Measurements from ENCODE around the gene TBC1D1. TPM values are rescaled to one million over a fixed set of nuclear protein-coding genes. Genes with fewer than 3 reads are reported as not detected.
"Not testable (repeated sequence)": the region's sequence is repeated elsewhere in the genome, so short reads cannot be mapped to it uniquely, and the experiment has no call there.

Gene TBC1D1
- total and polyA plus RNA-seq, 8 donors, result 53.3 to 78.9 (median 71.1) TPM

GRCh38 chr4:37968747-37969146 lies 77.9 kb downstream of the TBC1D1 start:
- no peak for DNase-seq
- no peak for ATAC-seq
- Histone ChIP-seq H3K9me3 (no peaks in the 10 kb centered on the region), H3K4me3 (no peak overlapping the region), H3K27me3 (no peaks in the 10 kb centered on the region), H3K27ac (no peak overlapping the region), H3K4me1 (peaks cover 0 to 11% of the 10 kb centered on the region in 2 donors), H3K36me3 (no peaks in the 10 kb centered on the region)
- intact Hi-C loops (cut with DNase I), result no loop called here
- TF ChIP-seq, protein P1, sequence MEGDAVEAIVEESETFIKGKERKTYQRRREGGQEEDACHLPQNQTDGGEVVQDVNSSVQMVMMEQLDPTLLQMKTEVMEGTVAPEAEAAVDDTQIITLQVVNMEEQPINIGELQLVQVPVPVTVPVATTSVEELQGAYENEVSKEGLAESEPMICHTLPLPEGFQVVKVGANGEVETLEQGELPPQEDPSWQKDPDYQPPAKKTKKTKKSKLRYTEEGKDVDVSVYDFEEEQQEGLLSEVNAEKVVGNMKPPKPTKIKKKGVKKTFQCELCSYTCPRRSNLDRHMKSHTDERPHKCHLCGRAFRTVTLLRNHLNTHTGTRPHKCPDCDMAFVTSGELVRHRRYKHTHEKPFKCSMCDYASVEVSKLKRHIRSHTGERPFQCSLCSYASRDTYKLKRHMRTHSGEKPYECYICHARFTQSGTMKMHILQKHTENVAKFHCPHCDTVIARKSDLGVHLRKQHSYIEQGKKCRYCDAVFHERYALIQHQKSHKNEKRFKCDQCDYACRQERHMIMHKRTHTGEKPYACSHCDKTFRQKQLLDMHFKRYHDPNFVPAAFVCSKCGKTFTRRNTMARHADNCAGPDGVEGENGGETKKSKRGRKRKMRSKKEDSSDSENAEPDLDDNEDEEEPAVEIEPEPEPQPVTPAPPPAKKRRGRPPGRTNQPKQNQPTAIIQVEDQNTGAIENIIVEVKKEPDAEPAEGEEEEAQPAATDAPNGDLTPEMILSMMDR (IDR thresholded peaks at IDR 0.05), result no peak

GRCh38 chr4:37970702-37971101 lies 79.8 kb downstream of the TBC1D1 start:
- no peaks in the 10 kb centered on the region for H3K9me3 ChIP-seq
- no peaks in the 10 kb centered on the region for H3K36me3 ChIP-seq
- TF ChIP-seq, protein P1 (IDR thresholded peaks at IDR 0.05), result peak; percentile 45 to 72
- no peak overlapping the region for H3K4me3 ChIP-seq
- H3K27me3 ChIP-seq, result no peaks in the 10 kb centered on the region
- intact Hi-C loops (cut with DNase I), result no loop called here
- peak overlapping the region; percentile 22 to 53 for H3K27ac ChIP-seq
- peak; percentile 94 for ATAC-seq
- peaks cover 0 to 11% of the 10 kb centered on the region in 2 donors for H3K4me1 ChIP-seq
- DNase-seq, result peak in 2 of 4 donors; percentile 85 to 90

DNA sequence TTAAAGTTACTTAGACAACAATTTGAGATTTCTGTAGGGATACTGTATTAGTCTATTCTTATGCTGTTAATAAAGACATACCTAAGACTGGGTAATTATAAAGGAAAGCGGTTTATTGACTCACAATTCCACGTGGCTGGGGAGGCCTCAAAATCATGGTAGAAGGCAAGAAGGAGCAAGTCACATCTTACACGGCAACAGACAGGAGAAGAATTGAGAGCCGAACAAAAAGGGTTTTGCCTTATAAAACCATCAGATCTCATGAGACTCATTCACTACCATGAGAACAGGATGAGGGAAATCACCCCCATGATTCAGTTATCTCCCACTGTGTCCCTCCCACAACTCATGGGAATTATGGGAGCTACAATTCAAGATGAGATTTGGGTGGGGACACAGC lies 80.3 kb downstream of the TBC1D1 start:
- H3K27me3 ChIP-seq, result no peaks in the 10 kb centered on the region
- intact Hi-C loops (cut with DNase I), result no loop called here
- no peak overlapping the region for H3K4me3 ChIP-seq
- H3K27ac ChIP-seq, result no peak overlapping the region
- peaks cover 0 to 11% of the 10 kb centered on the region in 2 donors for H3K4me1 ChIP-seq
- no peaks in the 10 kb centered on the region for H3K9me3 ChIP-seq
- H3K36me3 ChIP-seq, result no peaks in the 10 kb centered on the region
- DNase-seq, result no peak
- TF ChIP-seq, protein P1 (IDR thresholded peaks at IDR 0.05), result no peak
- no peak for ATAC-seq

GRCh38 chr4:37973441-37973840 lies 82.6 kb downstream of the TBC1D1 start:
- ATAC-seq, result no peak

DNA sequence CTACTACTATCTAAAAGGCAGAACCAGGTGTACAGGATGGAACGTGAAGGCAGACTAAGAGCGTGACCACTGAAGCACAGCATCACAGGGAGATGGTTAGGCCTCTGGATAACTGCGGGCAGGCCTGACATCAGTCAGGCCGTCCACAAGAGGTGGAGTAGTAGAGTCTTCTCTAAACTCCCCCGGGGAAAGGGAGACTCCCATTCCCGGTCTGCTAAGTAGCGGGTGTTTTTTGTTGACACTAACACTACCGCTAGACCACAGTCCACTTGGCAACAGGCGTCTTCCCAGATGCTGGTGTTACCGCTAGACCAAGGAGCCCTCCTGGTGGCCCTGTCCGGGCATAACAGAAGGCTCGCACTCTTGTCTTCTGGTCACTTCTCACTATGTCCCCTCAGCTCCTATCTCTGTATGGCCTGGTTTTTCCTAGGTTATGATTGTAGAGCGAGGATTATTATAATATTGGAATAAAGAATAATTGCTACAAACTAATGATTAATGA lies 84.5 kb downstream of the TBC1D1 start:
- ATAC-seq; intact Hi-C loops (cut with DNase I); H3K27ac ChIP-seq: not testable (repeated sequence)

More at GRCh38 chr4:37973441-37973840, 82.6 kb downstream of the TBC1D1 start:
- Histone ChIP-seq H3K27ac (no peak overlapping the region), H3K9me3 (no peaks in the 10 kb centered on the region), H3K27me3 (no peaks in the 10 kb centered on the region), H3K36me3 (no peaks in the 10 kb centered on the region), H3K4me1 (peaks cover 0 to 14% of the 10 kb centered on the region in 2 donors), H3K4me3 (no peak overlapping the region)
- TF ChIP-seq, protein P1 (IDR thresholded peaks at IDR 0.05), result no peak
- no peak for DNase-seq
- intact Hi-C loops (cut with DNase I), result no loop called here

DNA sequence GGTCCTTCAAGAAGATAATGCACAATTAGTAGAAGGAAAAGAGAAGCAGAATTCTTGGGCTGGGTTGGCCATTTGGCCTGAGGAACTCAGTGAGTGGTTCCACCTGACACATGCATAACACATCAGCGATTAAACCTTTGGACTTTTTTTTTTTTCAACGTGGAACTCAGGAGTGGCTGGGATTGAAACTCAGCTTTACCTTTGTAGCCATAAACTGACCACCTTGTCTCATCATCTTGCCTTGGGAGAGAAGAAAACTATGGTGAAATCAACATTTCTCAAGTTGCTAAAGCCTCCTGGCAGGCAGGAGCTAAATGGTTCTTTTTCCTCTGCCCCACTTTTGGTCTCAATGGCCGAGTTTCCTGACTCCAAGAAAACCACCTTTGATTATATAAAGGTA lies 85.6 kb downstream of the TBC1D1 start:
- peak overlapping the region; percentile 94 to 97 for H3K27ac ChIP-seq
- peak overlapping the region; percentile 37 to 82 for H3K4me3 ChIP-seq
- DNase-seq (no peak), ATAC-seq (no peak)
- no peaks in the 10 kb centered on the region for H3K27me3 ChIP-seq
- peaks cover 0 to 32% of the 10 kb centered on the region in 2 donors for H3K4me1 ChIP-seq
- no peaks in the 10 kb centered on the region for H3K36me3 ChIP-seq
- no peaks in the 10 kb centered on the region for H3K9me3 ChIP-seq
- TF ChIP-seq, protein P1 (IDR thresholded peaks at IDR 0.05), result no peak
- intact Hi-C loops (cut with DNase I), result no loop called here

More for the DNA sequence above, 84.5 kb downstream of the TBC1D1 start:
- peaks cover 0 to 31% of the 10 kb centered on the region in 2 donors for H3K4me1 ChIP-seq
- DNase-seq, H3K36me3 ChIP-seq, H3K9me3 ChIP-seq, H3K4me3 ChIP-seq, H3K27me3 ChIP-seq: not testable (repeated sequence)

Measured in left lung (tissue), 10 donors.